IMR-90 (cell line): ENCODE data around the gene PTPRN2. TPM values are rescaled to one million over a fixed set of nuclear protein-coding genes. Genes with fewer than 3 reads are reported as not detected.

Experiments used
- ATAC-seq: fragments of 200-7000 bp; cut with Tn5 transposase; 2 replicates; pipeline ENCODE4 v1.9.1; 2020; ENCODE audit warnings: low read depth, mild to moderate bottlenecking, moderate library complexity
- BruUV-seq: library from RNA; stranded (reverse); fragments of 400-500 nt; replicated peaks from 2 replicates; lab custom pipeline; 2021; lab: Mats Ljungman, UMichigan
- CTCF ChIA-PET: fragments of 300-600 bp; formaldehyde crosslinking; extraction: SDS; loops from one replicate; lab custom pipeline; 2021; ENCODE audit warnings: antibody characterized with exemption; lab: Yijun Ruan, JAX
- POLR2A ChIA-PET: fragments of 300-600 bp; sonication (Branson Sonifier 250); formaldehyde crosslinking; loops from one replicate; lab custom pipeline; 2022; ENCODE audit warnings: antibody characterized with exemption; ENCODE audit not compliant: unreplicated experiment; lab: Charles Lee
- DNase-seq: peaks from one replicate; pipeline ENCODE4 v3.0.0; 2013
- H2AFZ ChIP-seq: replicated peaks from 2 replicates; pipeline ENCODE3; 2013; ENCODE audit warnings: low read length, mild to moderate bottlenecking; ENCODE audit not compliant: poor library complexity
- H2AK5ac ChIP-seq: 2 replicates; pipeline ENCODE4 v1.6.1; 2013; ENCODE audit warnings: low read depth, low read length, inconsistent platforms
- H2AK9ac ChIP-seq: replicated peaks from 2 replicates; pipeline ENCODE3; 2013; ENCODE audit warnings: mild to moderate bottlenecking, low read depth, low read length, moderate library complexity; ENCODE audit not compliant: poor library complexity
- H2BK120ac ChIP-seq: 2 replicates; pipeline ENCODE4 v1.6.1; 2013; ENCODE audit warnings: low read depth, low read length, inconsistent platforms
- H2BK15ac ChIP-seq: 3 replicates; pipeline ENCODE4 v1.6.1; 2013; ENCODE audit warnings: low read depth, low read length, inconsistent platforms
- H2BK20ac ChIP-seq: 2 replicates; pipeline ENCODE4 v1.6.1; 2013; ENCODE audit warnings: low read depth, mild to moderate bottlenecking, inconsistent platforms, low read length, moderate library complexity
- H2BK5ac ChIP-seq: 2 replicates; pipeline ENCODE4 v1.6.1; 2013; ENCODE audit warnings: mild to moderate bottlenecking, low read depth, low read length, inconsistent platforms; ENCODE audit not compliant: poor library complexity, severe bottlenecking
- H3K14ac ChIP-seq: replicated peaks from 2 replicates; pipeline ENCODE4 v1.6.1; 2013; ENCODE audit warnings: low read depth, low read length, inconsistent platforms
- H3K18ac ChIP-seq: 2 replicates; pipeline ENCODE4 v1.6.1; 2013; ENCODE audit warnings: low read depth, low read length, control low read depth
- H3K23ac ChIP-seq: 2 replicates; pipeline ENCODE4 v1.6.1; 2013; ENCODE audit warnings: low read depth, low read length, inconsistent platforms
- H3K27ac ChIP-seq: 2 replicates; pipeline ENCODE4 v1.5.1; 2013; ENCODE audit warnings: mild to moderate bottlenecking, control low read depth, low read length; ENCODE audit not compliant: insufficient read depth
- H3K27me3 ChIP-seq: 2 replicates; pipeline ENCODE4 v1.6.1; 2013; ENCODE audit warnings: low read length; ENCODE audit not compliant: control insufficient read depth, insufficient read depth
- H3K36me3 ChIP-seq: 2 replicates; pipeline ENCODE4 v1.6.1; 2013; ENCODE audit warnings: low read length, mixed read lengths; ENCODE audit not compliant: control insufficient read depth, insufficient read depth
- H3K4ac ChIP-seq: 2 replicates; pipeline ENCODE4 v1.6.1; 2013; ENCODE audit warnings: low read depth, low read length, inconsistent platforms
- H3K4me1 ChIP-seq: 2 replicates; pipeline ENCODE4 v1.6.1; 2013; ENCODE audit warnings: low read length, mixed read lengths; ENCODE audit not compliant: control insufficient read depth, insufficient read depth
- H3K4me2 ChIP-seq: 2 replicates; pipeline ENCODE4 v1.6.1; 2013; ENCODE audit warnings: low read depth, mild to moderate bottlenecking, control low read depth, low read length, moderate library complexity
- H3K4me3 ChIP-seq: 2 replicates; pipeline ENCODE4 v1.5.1; 2013; ENCODE audit warnings: low read depth, mild to moderate bottlenecking, control low read depth, low read length, moderate library complexity; ENCODE audit not compliant: insufficient read depth
- H3K56ac ChIP-seq: 2 replicates; pipeline ENCODE4 v1.6.1; 2013; ENCODE audit warnings: low read length, inconsistent platforms; ENCODE audit not compliant: insufficient read depth; ENCODE audit errors: extremely low read depth
- H3K79me1 ChIP-seq, 2 experiments: 2 replicates each; pipeline ENCODE4 v1.6.1; 2013; ENCODE audit warnings: low read length in 2 of 2, inconsistent platforms in 1 of 2, low read depth in 1 of 2
- H3K9ac ChIP-seq: 2 replicates; pipeline ENCODE4 v1.6.1; 2013; ENCODE audit warnings: low read depth, low read length, control low read depth
- H3K9me1 ChIP-seq: 2 replicates; pipeline ENCODE4 v1.6.1; 2013; ENCODE audit warnings: low read length, inconsistent platforms; ENCODE audit not compliant: insufficient read depth
- H3K9me3 ChIP-seq: 2 replicates; pipeline ENCODE4 v1.6.1; 2013; ENCODE audit warnings: low read length; ENCODE audit not compliant: control insufficient read depth, insufficient read depth
- H4K20me1 ChIP-seq: 2 replicates; pipeline ENCODE4 v1.6.1; 2013; ENCODE audit warnings: low read length, inconsistent platforms; ENCODE audit not compliant: insufficient read depth
- H4K5ac ChIP-seq: 2 replicates; pipeline ENCODE4 v1.6.1; 2013; ENCODE audit warnings: mild to moderate bottlenecking, low read depth, low read length, control low read depth
- H4K8ac ChIP-seq, 2 experiments: 2 replicates each; pipeline ENCODE4 v1.6.1; 2013; ENCODE audit warnings: low read depth in 2 of 2, low read length in 2 of 2, control low read depth in 1 of 2, inconsistent platforms in 1 of 2
- H4K91ac ChIP-seq: 2 replicates; pipeline ENCODE4 v1.6.1; 2013; ENCODE audit warnings: low read depth, low read length, inconsistent platforms; ENCODE audit not compliant: insufficient read depth
- CEBPB ChIP-seq: IDR thresholded peaks from 2 replicates; pipeline ENCODE4 v1.6.1; 2012; ENCODE audit warnings: low read depth, low read length, improper control_type of control experiment
- MAFK ChIP-seq: IDR thresholded peaks from 2 replicates; pipeline ENCODE4 v1.6.1; 2012; ENCODE audit warnings: low read depth, low read length, improper control_type of control experiment
- NFE2L2 ChIP-seq: fragments of 150-350 bp; IDR thresholded peaks from 2 replicates; pipeline ENCODE4 v1.6.1; 2016; ENCODE audit warnings: low read depth, mild to moderate bottlenecking, low read length
- RAD21 ChIP-seq: IDR thresholded peaks from 2 replicates; pipeline ENCODE4 v1.6.1; 2012; ENCODE audit warnings: low read length, improper control_type of control experiment
- RCOR1 ChIP-seq: IDR thresholded peaks from 2 replicates; pipeline ENCODE4 v1.6.1; 2012; ENCODE audit warnings: mild to moderate bottlenecking, low read length, improper control_type of control experiment; ENCODE audit not compliant: insufficient replicate concordance
- RFX5 ChIP-seq: IDR thresholded peaks from 2 replicates; pipeline ENCODE4 v1.8.0; 2012; ENCODE audit warnings: low read depth, mild to moderate bottlenecking, low read length, moderate library complexity
- WGBS, 2 experiments: methylation state at CpG; one replicate each; pipeline versions ENCODE4 v1.1.5 to v1.1.7; 2013; ENCODE audit warnings: missing lambda C conversion rate in 2 of 2; ENCODE audit not compliant: insufficient read length in 1 of 2; ENCODE audit errors: extremely low coverage in 2 of 2; 5-methylcytosine and 5-hydroxymethylcytosine counted together
- dilution Hi-C: fragments of 300-500 bp; cut with HindIII; formaldehyde crosslinking; loops from one replicate; pipeline ENCODE4 v1.14.3; 2018; ENCODE audit warnings: low sequenced_read_pairs; ENCODE audit not compliant: unreplicated experiment
- in situ Hi-C: fragments of 300-500 bp; cut with MboI; formaldehyde crosslinking; loops from 3 replicates; pipeline ENCODE4 v1.14.3; 2019; ENCODE audit warnings: low sequenced_read_pairs, inconsistent platforms, mixed read lengths
- intact Hi-C: fragments of 100-400 bp; cut with micrococcal nuclease; formaldehyde crosslinking; loops from 2 replicates; pipeline ENCODE4 v1.10.0; 2022
- polyA plus RNA-seq, 3 experiments: library from polyadenylated mRNA; depleted of rRNA; stranded (reverse); fragments of >200 nt; gene quantifications; 2 replicates each; pipeline ENCODE4 v1.2.3, GENCODE V29; 2012; ENCODE audit warnings: low replicate concordance in 1 of 3
- total RNA-seq: library from RNA; depleted of rRNA; stranded (reverse); fragments of >200 nt; gene quantifications from 2 replicates; pipeline ENCODE4 v1.2.3, GENCODE V29; 2012

PTPRN2 gene
- total and polyA plus RNA-seq, 2 of the 4 experiments (the other 2 are of a cell fraction), result 0.03 TPM; not detected in 1

DNA sequence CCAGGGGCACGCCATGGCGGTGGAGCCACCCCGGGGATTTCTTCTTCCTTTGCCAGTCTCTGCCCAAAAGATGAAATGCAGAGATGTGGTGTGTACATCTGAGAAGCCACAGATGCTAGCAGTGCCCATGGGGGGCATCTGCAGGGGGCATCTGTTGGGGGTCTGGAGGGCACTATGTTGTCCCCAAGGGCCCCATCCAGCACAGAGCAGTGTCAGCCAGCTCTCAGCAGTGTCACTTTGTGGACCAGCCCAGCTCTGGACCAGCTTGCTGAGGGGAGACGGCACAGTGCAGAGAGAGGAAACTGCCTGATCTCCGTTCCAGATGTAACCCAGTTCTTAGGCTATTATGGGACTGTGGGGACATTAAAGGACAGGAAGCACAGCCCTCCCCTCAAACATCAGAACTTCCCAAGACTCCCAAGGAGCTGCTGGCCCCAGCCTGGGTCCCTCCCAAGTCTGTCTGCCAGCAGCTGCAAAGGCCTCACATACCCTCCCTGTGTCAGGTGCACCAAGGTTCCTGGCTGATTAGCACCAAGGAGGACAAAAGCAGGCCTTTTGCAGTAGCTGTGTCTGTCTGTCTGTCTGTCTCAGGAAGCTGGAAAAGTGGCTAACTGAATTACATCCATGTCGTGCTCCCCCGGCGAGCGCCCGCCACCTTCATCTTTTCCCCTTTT, 536.5 kb downstream of the PTPRN2 start:
- no peak overlapping the region for H2AFZ ChIP-seq
- no TSS peak for BruUV-seq

More for the DNA sequence above, 536.5 kb downstream of the PTPRN2 start:
- no peak overlapping the region for H2AK9ac ChIP-seq
- H3K9me1 ChIP-seq, result no peaks in the 10 kb centered on the region
- no peak for DNase-seq
- TF ChIP-seq CEBPB, result no peak
- no peak for TF ChIP-seq NFE2L2
- no peak for TF ChIP-seq RAD21
- TF ChIP-seq RFX5, result no peak
- no peak for TF ChIP-seq RCOR1
- TF ChIP-seq MAFK, result no peak
- ATAC-seq, result no peak
- no peak overlapping the region for H4K5ac ChIP-seq
- no peak overlapping the region for H3K18ac ChIP-seq
- H4K91ac ChIP-seq, result no peak overlapping the region
- H3K27ac ChIP-seq, result no peak overlapping the region
- peaks cover 50% of the 10 kb centered on the region for H3K9me3 ChIP-seq
- no peak overlapping the region for H2BK15ac ChIP-seq
- no peak overlapping the region for H2BK5ac ChIP-seq
- in situ Hi-C loops, result no loop called here
- H3K4me3 ChIP-seq, result no peak overlapping the region
- no peak overlapping the region for H2BK120ac ChIP-seq
- no peak overlapping the region for H2AK5ac ChIP-seq
- H3K14ac ChIP-seq, result no peak overlapping the region
- POLR2A ChIA-PET, result no interaction called here
- no peak overlapping the region for H3K4me2 ChIP-seq
- intact Hi-C loops, result no loop called here
- no peak overlapping the region for H3K56ac ChIP-seq
- H3K79me1 ChIP-seq, result no peaks in the 10 kb centered on the region
- no peak overlapping the region for H3K9ac ChIP-seq
- no peaks in the 10 kb centered on the region for H3K27me3 ChIP-seq
- H3K36me3 ChIP-seq, result no peaks in the 10 kb centered on the region
- H3K4me1 ChIP-seq, result no peaks in the 10 kb centered on the region
- dilution Hi-C loops, result no loop called here
- H3K4ac ChIP-seq, result no peak overlapping the region
- CTCF ChIA-PET, result no interaction called here
- H3K23ac ChIP-seq, result no peak overlapping the region
- WGBS, 2 experiments, result no CpG with 5 or more reads among the region's 10 CpGs
- no peak overlapping the region for H4K8ac ChIP-seq
- H2BK20ac ChIP-seq, result no peak overlapping the region
- H4K20me1 ChIP-seq, result no peaks in the 10 kb centered on the region
